ENCODE data around the gene DNM2. TPM values are rescaled to one million over a fixed set of nuclear protein-coding genes. Genes with fewer than 3 reads are reported as not detected.
A peak's percentile ranks its signal among the peaks of the same experiment; 100 is the strongest.

Gene DNM2
- total RNA-seq, 1 donor = 102 TPM

- H3K9me3 ChIP-seq (ENCODE audit: low read depth, low read length) = no peaks in the 10 kb centered on the region
- peak; percentile 88 for DNase-seq (ENCODE audit: insufficient read length, low spot score, missing footprints)
- TF ChIP-seq CTCF (IDR thresholded peaks at IDR 0.05; ENCODE audit: extremely low read depth, low read depth, low read length) = no peak
- H3K4me3 ChIP-seq (ENCODE audit: insufficient read depth, low read length) = no peak overlapping the region
- peak overlapping the region; percentile 17 for H3K27ac ChIP-seq (ENCODE audit: low read depth, low read length)
- no peaks in the 10 kb centered on the region for H3K27me3 ChIP-seq (ENCODE audit: insufficient read depth, low read length)
- H3K79me2 ChIP-seq (ENCODE audit: insufficient read depth, low read length) = peaks cover 37% of the 10 kb centered on the region
- H3K36me3 ChIP-seq (ENCODE audit: insufficient read depth, low read length) = peaks cover 68% of the 10 kb centered on the region
- H2AFZ ChIP-seq (ENCODE audit: low read length) = no peak overlapping the region
- H3K4me1 ChIP-seq (ENCODE audit: insufficient read depth, low read length) = peaks cover 10% of the 10 kb centered on the region
- H4K20me1 ChIP-seq (ENCODE audit: insufficient read depth, low read length) = peaks cover 77% of the 10 kb centered on the region
- no peak overlapping the region for H3K4me2 ChIP-seq (ENCODE audit: insufficient read depth, low read length)
These were observed 27.5 kb upstream of the DNM2 start for GRCh38 chr19:10690341-10690781.

- DNase-seq (ENCODE audit: insufficient read length, low spot score, missing footprints) = peak; percentile 68
- no peaks in the 10 kb centered on the region for H3K27me3 ChIP-seq (ENCODE audit: insufficient read depth, low read length)
- no peak overlapping the region for H3K4me2 ChIP-seq (ENCODE audit: insufficient read depth, low read length)
- no peak overlapping the region for H2AFZ ChIP-seq (ENCODE audit: low read length)
- TF ChIP-seq CTCF (IDR thresholded peaks at IDR 0.05; ENCODE audit: extremely low read depth, low read depth, low read length) = no peak
- peaks cover 60% of the 10 kb centered on the region for H3K36me3 ChIP-seq (ENCODE audit: insufficient read depth, low read length)
- H3K4me3 ChIP-seq (ENCODE audit: insufficient read depth, low read length) = no peak overlapping the region
- H3K4me1 ChIP-seq (ENCODE audit: insufficient read depth, low read length) = peaks cover 8% of the 10 kb centered on the region
- peaks cover 80% of the 10 kb centered on the region for H4K20me1 ChIP-seq (ENCODE audit: insufficient read depth, low read length)
- H3K27ac ChIP-seq (ENCODE audit: low read depth, low read length) = no peak overlapping the region
- H3K79me2 ChIP-seq (ENCODE audit: insufficient read depth, low read length) = peaks cover 31% of the 10 kb centered on the region
- H3K9me3 ChIP-seq (ENCODE audit: low read depth, low read length) = no peaks in the 10 kb centered on the region
These were observed 26.5 kb upstream of the DNM2 start for GRCh38 chr19:10691178-10691881.

GRCh38 chr19:10691883-10692282, 26.0 kb upstream of the DNM2 start:
- Histone ChIP-seq H4K20me1 (ENCODE audit: insufficient read depth, low read length) (peaks cover 79% of the 10 kb centered on the region), H3K4me1 (ENCODE audit: insufficient read depth, low read length) (peaks cover 5% of the 10 kb centered on the region), H3K4me3 (ENCODE audit: insufficient read depth, low read length) (no peak overlapping the region), H2AFZ (ENCODE audit: low read length) (no peak overlapping the region), H3K9me3 (ENCODE audit: low read depth, low read length) (no peaks in the 10 kb centered on the region), H3K79me2 (ENCODE audit: insufficient read depth, low read length) (peaks cover 28% of the 10 kb centered on the region), H3K27ac (ENCODE audit: low read depth, low read length) (no peak overlapping the region), H3K4me2 (ENCODE audit: insufficient read depth, low read length) (no peak overlapping the region), H3K27me3 (ENCODE audit: insufficient read depth, low read length) (no peaks in the 10 kb centered on the region), H3K36me3 (ENCODE audit: insufficient read depth, low read length) (peaks cover 57% of the 10 kb centered on the region)
- TF ChIP-seq CTCF (IDR thresholded peaks at IDR 0.05; ENCODE audit: extremely low read depth, low read depth, low read length) = no peak
- peak; percentile 32 for DNase-seq (ENCODE audit: insufficient read length, low spot score, missing footprints)

DNA sequence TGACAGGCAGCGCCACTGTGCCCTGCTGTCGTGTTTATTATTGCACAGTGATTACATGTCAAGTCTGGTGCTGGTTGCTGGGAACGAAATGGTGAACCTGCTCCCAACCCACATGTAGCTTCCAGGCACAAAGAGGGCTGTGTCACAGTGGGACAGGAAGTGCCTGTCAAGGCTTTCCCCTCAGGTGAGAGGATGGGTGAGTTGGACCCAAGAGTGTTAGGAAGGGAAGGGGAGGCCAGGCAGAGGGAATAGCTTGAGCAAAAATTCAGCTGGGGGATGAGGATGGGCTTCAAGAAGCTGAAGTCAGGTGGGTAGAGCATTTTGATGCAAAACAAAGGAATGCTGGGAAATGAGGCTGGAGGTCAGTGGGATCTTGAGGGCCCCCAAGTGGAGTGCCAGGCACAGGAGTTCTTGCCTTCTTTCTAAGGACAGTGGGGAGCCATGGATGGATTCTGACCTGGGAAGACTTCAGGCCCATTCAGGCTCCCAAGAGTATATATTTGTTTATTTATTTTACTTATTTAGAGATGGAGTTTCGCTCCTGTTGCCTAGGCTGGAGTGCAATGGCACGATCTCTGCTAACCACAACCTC, 25.1 kb upstream of the DNM2 start:
- Histone ChIP-seq H4K20me1 (ENCODE audit: insufficient read depth, low read length) (peaks cover 72% of the 10 kb centered on the region), H3K27ac (ENCODE audit: low read depth, low read length) (no peak overlapping the region), H3K4me2 (ENCODE audit: insufficient read depth, low read length) (no peak overlapping the region), H3K9me3 (ENCODE audit: low read depth, low read length) (no peaks in the 10 kb centered on the region), H3K4me1 (ENCODE audit: insufficient read depth, low read length) (peaks cover 5% of the 10 kb centered on the region), H3K4me3 (ENCODE audit: insufficient read depth, low read length) (no peak overlapping the region), H3K36me3 (ENCODE audit: insufficient read depth, low read length) (peaks cover 50% of the 10 kb centered on the region), H3K79me2 (ENCODE audit: insufficient read depth, low read length) (peaks cover 20% of the 10 kb centered on the region), H2AFZ (ENCODE audit: low read length) (no peak overlapping the region), H3K27me3 (ENCODE audit: insufficient read depth, low read length) (no peaks in the 10 kb centered on the region)
- DNase-seq (ENCODE audit: insufficient read length, low spot score, missing footprints) = peak; percentile 14
- no peak for TF ChIP-seq CTCF (IDR thresholded peaks at IDR 0.05; ENCODE audit: extremely low read depth, low read depth, low read length)

All from osteoblast (primary cell).